ENCODE data around the gene OR2V2.

DNA sequence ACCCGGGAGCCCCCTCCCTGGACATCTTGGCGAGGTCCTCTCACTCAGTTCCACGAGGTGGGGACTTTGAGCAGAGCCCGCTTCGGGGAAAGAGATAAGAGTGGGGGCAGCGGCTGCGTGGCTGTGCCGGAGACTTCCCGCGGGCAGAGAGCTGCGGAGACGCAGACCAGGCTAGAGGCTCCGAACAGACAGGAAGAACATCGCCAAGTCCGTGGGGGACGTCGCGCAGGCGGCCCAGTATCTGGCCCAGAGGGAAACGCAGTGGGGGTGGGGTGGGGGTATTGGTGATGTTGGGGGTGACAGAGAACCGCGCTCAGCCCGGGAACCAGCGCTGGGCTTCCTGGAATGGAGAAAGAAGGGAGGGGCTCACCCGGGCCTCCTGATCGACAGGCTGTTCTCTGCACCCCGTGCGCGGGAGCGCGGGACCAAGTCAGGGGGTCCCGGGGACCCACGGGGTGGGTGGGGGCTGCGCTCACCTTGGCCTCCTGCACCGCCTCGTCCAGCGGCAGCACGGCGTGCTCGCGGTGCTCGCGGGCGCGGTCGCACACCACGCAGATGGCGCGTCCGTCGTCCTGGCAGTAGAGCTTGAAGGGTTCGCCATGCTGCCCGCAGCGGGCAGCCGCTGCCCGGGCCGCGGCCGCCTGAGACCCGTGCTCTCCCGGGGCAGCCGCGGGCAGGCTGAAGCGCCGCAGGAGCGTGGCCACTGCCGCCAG, 56.9 kb downstream of the OR2V2 start:
- no peak for TF ChIP-seq POLR2A (IDR thresholded peaks at IDR 0.05)
- no peak for TF ChIP-seq POLR2AphosphoS5 (IDR thresholded peaks at IDR 0.05)
- TF ChIP-seq, protein P1, sequence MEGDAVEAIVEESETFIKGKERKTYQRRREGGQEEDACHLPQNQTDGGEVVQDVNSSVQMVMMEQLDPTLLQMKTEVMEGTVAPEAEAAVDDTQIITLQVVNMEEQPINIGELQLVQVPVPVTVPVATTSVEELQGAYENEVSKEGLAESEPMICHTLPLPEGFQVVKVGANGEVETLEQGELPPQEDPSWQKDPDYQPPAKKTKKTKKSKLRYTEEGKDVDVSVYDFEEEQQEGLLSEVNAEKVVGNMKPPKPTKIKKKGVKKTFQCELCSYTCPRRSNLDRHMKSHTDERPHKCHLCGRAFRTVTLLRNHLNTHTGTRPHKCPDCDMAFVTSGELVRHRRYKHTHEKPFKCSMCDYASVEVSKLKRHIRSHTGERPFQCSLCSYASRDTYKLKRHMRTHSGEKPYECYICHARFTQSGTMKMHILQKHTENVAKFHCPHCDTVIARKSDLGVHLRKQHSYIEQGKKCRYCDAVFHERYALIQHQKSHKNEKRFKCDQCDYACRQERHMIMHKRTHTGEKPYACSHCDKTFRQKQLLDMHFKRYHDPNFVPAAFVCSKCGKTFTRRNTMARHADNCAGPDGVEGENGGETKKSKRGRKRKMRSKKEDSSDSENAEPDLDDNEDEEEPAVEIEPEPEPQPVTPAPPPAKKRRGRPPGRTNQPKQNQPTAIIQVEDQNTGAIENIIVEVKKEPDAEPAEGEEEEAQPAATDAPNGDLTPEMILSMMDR (IDR thresholded peaks at IDR 0.05): no peak

Measured in gastroesophageal sphincter (tissue), 3 donors.